DMS 273 (cell line): ENCODE measurements around the gene ANKRD27.
"Not testable (repeated sequence)": the region's sequence is repeated elsewhere in the genome, so short reads cannot be mapped to it uniquely, and the experiment has no call there.

Source experiments
- DNase-seq: peaks from one replicate; lab custom pipeline; 2025; ENCODE audit not compliant: unreplicated experiment; lab: John Stamatoyannopoulos, UW

ANKRD27 gene

GRCh38 chr19:32674931-32675719 lies at the start of gene ANKRD27:
ANKRD27 (minus strand) TSS chr19:32675180; CDS start chr19:32659015, 16,165 bp downstream.
- DNase-seq, result peak; percentile 100

GRCh38 chr19:32720936-32721250 lies 45.9 kb upstream of the ANKRD27 start:
- DNase-seq, result no peak

- DNase-seq, result no peak
Measured at GRCh38 chr19:32720216-32720935, 45.4 kb upstream of the ANKRD27 start.

- DNase-seq, result peak; percentile 9
Measured at GRCh38 chr19:32719611-32720059, 44.7 kb upstream of the ANKRD27 start, which contains the start of gene TDRD12. TDRD12 (plus strand) TSS chr19:32719767; CDS start chr19:32720073, 306 bp downstream.

- DNase-seq, result no peak
Measured at GRCh38 chr19:32718286-32718685, 43.3 kb upstream of the ANKRD27 start.

GRCh38 chr19:32717496-32717895 lies 42.5 kb upstream of the ANKRD27 start:
- no peak for DNase-seq

GRCh38 chr19:32716203-32716602 lies 41.2 kb upstream of the ANKRD27 start:
- DNase-seq, result not testable (repeated sequence)

GRCh38 chr19:32711747-32712146 lies 36.8 kb upstream of the ANKRD27 start:
- DNase-seq, result no peak

GRCh38 chr19:32709032-32709431 lies 34.1 kb upstream of the ANKRD27 start:
- no peak for DNase-seq

- DNase-seq, result no peak
Measured at GRCh38 chr19:32708457-32708856, 33.5 kb upstream of the ANKRD27 start.

- DNase-seq, result not testable (repeated sequence)
Measured at GRCh38 chr19:32704006-32704405, 29.0 kb upstream of the ANKRD27 start.

GRCh38 chr19:32702010-32702409 lies 27.0 kb upstream of the ANKRD27 start:
- DNase-seq, result no peak

GRCh38 chr19:32700129-32700528 lies 25.1 kb upstream of the ANKRD27 start:
- DNase-seq, result not testable (repeated sequence)

GRCh38 chr19:32696771-32697170 lies 21.8 kb upstream of the ANKRD27 start:
- DNase-seq, result not testable (repeated sequence)

GRCh38 chr19:32695506-32695905 lies 20.5 kb upstream of the ANKRD27 start:
- DNase-seq, result not testable (repeated sequence)

GRCh38 chr19:32694851-32695250 lies 19.9 kb upstream of the ANKRD27 start:
- DNase-seq, result not testable (repeated sequence)

- DNase-seq, result not testable (repeated sequence)
Measured at GRCh38 chr19:32694316-32694715, 19.3 kb upstream of the ANKRD27 start.

- DNase-seq, result peak; percentile 14
Measured at GRCh38 chr19:32693151-32694108, 18.4 kb upstream of the ANKRD27 start.

- peak; percentile 60 for DNase-seq
Measured at GRCh38 chr19:32692727-32693061, 17.7 kb upstream of the ANKRD27 start.

GRCh38 chr19:32691952-32692726 lies 17.2 kb upstream of the ANKRD27 start:
- DNase-seq, result peak; percentile 73
